A549 (cell line): ENCODE data around the gene INPP4B.

Experiments used
- CEBPB ChIP-seq, 2 experiments: fragments of >200 bp in 1 of 2; sonication (Bioruptor Twin) in 1 of 2; formaldehyde crosslinking in 1 of 2; IDR thresholded peaks; 2 replicates each; pipeline ENCODE4 v1.6.1; 2012 to 2016
- RCOR1 ChIP-seq: fragments of 150-350 bp; IDR thresholded peaks from 2 replicates; pipeline ENCODE4 v1.6.1; 2014; ENCODE audit warnings: antibody characterized with exemption, low read length, low read depth
- ZFP36 ChIP-seq: fragments of 450-650 bp; IDR thresholded peaks from 2 replicates; pipeline ENCODE4 v1.6.1; 2014; ENCODE audit warnings: borderline replicate concordance; ENCODE audit not compliant: partially characterized antibody
- TF ChIP-seq, protein P1 (sequence below): fragments of >200 bp; sonication (Bioruptor Twin); formaldehyde crosslinking; IDR thresholded peaks from 3 replicates; pipeline ENCODE4 v1.5.1; 2016
- TF ChIP-seq, protein P2 (sequence below): fragments of 450-650 bp; IDR thresholded peaks from 2 replicates; pipeline ENCODE4 v1.6.1; 2014; ENCODE audit warnings: antibody characterized with exemption

DNA sequence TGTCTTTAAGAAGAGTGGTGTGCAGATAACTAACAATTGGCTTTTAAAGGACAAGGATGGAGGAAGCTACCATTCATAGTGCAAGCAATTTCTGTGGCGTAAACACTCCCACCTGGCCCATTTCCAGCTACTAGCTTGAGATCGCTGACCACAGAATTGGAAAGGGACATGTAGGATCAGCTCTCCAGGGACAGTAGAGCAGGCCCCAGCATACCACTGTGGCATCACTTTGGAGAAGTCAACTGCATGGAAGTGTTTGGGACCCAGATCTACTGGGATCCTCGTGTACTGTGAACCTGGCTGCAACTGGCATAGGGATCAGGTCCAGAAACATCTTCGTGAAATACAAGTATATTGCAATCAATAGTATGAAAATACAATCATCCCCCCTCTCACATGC lies 515.0 kb downstream of the INPP4B start:
- TF ChIP-seq, protein P1, sequence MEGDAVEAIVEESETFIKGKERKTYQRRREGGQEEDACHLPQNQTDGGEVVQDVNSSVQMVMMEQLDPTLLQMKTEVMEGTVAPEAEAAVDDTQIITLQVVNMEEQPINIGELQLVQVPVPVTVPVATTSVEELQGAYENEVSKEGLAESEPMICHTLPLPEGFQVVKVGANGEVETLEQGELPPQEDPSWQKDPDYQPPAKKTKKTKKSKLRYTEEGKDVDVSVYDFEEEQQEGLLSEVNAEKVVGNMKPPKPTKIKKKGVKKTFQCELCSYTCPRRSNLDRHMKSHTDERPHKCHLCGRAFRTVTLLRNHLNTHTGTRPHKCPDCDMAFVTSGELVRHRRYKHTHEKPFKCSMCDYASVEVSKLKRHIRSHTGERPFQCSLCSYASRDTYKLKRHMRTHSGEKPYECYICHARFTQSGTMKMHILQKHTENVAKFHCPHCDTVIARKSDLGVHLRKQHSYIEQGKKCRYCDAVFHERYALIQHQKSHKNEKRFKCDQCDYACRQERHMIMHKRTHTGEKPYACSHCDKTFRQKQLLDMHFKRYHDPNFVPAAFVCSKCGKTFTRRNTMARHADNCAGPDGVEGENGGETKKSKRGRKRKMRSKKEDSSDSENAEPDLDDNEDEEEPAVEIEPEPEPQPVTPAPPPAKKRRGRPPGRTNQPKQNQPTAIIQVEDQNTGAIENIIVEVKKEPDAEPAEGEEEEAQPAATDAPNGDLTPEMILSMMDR: no peak
- TF ChIP-seq ZFP36 (no peak), RCOR1 (no peak), CEBPB (IDR thresholded peaks at IDR 0.05) (no peak)
- TF ChIP-seq, protein P2, sequence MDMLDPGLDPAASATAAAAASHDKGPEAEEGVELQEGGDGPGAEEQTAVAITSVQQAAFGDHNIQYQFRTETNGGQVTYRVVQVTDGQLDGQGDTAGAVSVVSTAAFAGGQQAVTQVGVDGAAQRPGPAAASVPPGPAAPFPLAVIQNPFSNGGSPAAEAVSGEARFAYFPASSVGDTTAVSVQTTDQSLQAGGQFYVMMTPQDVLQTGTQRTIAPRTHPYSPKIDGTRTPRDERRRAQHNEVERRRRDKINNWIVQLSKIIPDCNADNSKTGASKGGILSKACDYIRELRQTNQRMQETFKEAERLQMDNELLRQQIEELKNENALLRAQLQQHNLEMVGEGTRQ: no peak
